Measurements from ENCODE around the gene BRAF.
A peak's percentile ranks its signal among the peaks of the same experiment; 100 is the strongest.
"Not testable (repeated sequence)": the region's sequence is repeated elsewhere in the genome, so short reads cannot be mapped to it uniquely, and the experiment has no call there.

BRAF gene

GRCh38 chr7:140841166-140841715, 83.5 kb downstream of the BRAF start:
- TF ChIP-seq, protein P1, sequence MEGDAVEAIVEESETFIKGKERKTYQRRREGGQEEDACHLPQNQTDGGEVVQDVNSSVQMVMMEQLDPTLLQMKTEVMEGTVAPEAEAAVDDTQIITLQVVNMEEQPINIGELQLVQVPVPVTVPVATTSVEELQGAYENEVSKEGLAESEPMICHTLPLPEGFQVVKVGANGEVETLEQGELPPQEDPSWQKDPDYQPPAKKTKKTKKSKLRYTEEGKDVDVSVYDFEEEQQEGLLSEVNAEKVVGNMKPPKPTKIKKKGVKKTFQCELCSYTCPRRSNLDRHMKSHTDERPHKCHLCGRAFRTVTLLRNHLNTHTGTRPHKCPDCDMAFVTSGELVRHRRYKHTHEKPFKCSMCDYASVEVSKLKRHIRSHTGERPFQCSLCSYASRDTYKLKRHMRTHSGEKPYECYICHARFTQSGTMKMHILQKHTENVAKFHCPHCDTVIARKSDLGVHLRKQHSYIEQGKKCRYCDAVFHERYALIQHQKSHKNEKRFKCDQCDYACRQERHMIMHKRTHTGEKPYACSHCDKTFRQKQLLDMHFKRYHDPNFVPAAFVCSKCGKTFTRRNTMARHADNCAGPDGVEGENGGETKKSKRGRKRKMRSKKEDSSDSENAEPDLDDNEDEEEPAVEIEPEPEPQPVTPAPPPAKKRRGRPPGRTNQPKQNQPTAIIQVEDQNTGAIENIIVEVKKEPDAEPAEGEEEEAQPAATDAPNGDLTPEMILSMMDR (IDR thresholded peaks at IDR 0.05; ENCODE audit: insufficient read depth, low read length, missing control alignments): no peak
- H3K4me3 ChIP-seq (ENCODE audit: low read depth, low read length): no peak overlapping the region
- ChIA-PET CTCF (interaction anchor here (0.6 kb wide), 1 partner anchor 8 kb away, joined by 3 read pairs; no protein-coding TSS in a partner anchor), POLR2A (no interaction called here)
- DNase-seq (ENCODE audit: low read depth, low spot score): no peak

DNA sequence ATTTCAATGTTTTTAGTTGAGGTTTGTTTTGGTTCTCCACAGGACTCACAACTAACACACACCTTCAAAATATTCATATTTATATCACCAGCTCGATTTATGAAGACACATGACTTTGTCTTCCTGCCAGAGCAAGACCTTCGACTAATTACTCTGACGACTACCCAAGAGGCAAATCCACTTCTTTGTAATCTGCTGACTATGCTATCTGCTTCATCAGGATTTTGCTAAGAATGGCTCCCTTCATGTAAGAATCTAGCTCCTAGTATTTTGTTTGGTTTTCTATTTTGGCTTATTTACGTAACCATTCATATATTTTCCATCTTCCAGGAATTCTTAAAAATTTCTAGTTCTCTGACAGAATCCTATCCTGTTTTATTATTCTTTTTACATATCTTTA, 93.0 kb downstream of the BRAF start:
- CTCF ChIA-PET: interaction anchor here (2.3 kb wide), 1 partner anchor 21 kb away, joined by 18 read pairs; no protein-coding TSS in a partner anchor
- no peak overlapping the region for H3K4me3 ChIP-seq (ENCODE audit: low read depth, low read length)
- DNase-seq (ENCODE audit: low read depth, low spot score): no peak
- POLR2A ChIA-PET: no interaction called here
- TF ChIP-seq, protein P1 (IDR thresholded peaks at IDR 0.05; ENCODE audit: insufficient read depth, low read length, missing control alignments): no peak

DNA sequence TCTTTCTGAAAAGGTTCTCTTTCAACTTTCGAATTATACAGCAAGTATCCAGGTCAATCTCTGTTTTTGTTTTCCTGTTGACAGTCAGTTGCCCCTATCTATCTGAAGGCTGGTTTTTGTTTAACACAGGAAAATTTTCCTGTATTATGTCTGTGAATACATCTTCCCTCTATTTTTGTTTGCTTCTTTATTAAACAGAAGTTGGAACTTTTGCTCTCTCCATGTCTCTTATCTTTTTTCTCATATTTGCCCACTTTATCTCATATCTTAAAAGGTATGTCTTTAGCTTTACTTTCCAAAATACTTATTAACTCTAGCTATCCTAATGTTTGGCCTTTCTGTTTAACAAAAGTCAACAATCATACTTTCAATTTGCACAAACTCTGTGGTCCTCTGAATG, 95.0 kb downstream of the BRAF start:
- POLR2A ChIA-PET: no interaction called here
- H3K4me3 ChIP-seq (ENCODE audit: low read depth, low read length): no peak overlapping the region
- CTCF ChIA-PET: interaction anchor here (1.2 to 2.4 kb wide), 2 partner anchors 8 to 19 kb away, joined by 3 to 18 read pairs; no protein-coding TSS in a partner anchor
- DNase-seq (ENCODE audit: low read depth, low spot score): no peak
- TF ChIP-seq, protein P1 (IDR thresholded peaks at IDR 0.05; ENCODE audit: insufficient read depth, low read length, missing control alignments): no peak

DNA sequence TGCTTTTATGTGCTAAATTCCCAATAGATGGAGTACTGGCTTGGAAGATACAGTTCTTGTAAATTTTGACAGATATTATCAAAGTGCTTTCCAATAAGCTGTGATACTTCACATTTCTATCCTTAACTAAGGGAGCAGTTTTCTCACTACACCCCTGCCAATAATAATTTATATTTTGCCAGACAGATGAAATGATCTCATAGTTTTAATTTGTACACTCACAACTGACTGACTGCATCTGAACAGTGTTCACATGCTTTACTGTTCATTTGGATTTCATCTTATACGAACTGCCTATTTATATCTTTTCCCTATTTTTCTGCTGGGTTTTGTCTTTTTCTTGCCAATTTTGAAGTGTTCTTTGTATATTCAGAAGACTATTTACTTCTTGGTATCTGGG, 96.0 kb downstream of the BRAF start:
- ChIA-PET POLR2A (no interaction called here), CTCF (interaction anchor here (0.6 to 2.4 kb wide), 3 partner anchors 9 to 38 kb away, joined by 3 to 18 read pairs (median 3); no protein-coding TSS in a partner anchor)
- no peak for DNase-seq (ENCODE audit: low read depth, low spot score)
- TF ChIP-seq, protein P1 (IDR thresholded peaks at IDR 0.05; ENCODE audit: insufficient read depth, low read length, missing control alignments): no peak
- no peak overlapping the region for H3K4me3 ChIP-seq (ENCODE audit: low read depth, low read length)

DNA sequence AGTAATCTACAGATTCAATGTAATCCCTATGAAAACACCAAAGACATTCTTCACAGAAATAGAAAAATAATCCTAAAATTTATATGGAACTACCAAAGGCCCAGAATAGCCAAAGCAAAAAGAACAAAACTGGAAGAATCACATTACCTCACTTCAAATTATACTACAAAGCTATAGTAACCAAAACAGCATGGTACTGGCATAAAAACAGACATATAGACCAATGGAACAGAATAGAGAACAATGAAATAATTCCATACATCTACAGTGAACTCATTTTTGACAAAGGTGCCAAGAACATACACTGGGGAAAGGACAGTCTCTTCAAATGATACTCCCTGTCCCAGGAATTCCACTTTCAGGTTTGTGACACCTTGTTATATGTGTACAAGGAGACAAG, 107.3 kb downstream of the BRAF start:
- DNase-seq (ENCODE audit: low read depth, low spot score); H3K4me3 ChIP-seq (ENCODE audit: low read depth, low read length): not testable (repeated sequence)
- CTCF ChIA-PET: interaction anchor here (1.7 kb wide), 1 partner anchor 14 kb away, joined by 3 read pairs; no protein-coding TSS in a partner anchor
- POLR2A ChIA-PET: interaction anchor here (0.7 kb wide), 1 partner anchor 183 kb away, joined by 3 read pairs; no protein-coding TSS in a partner anchor

- no peak overlapping the region for H3K4me3 ChIP-seq (ENCODE audit: low read depth, low read length)
- DNase-seq (ENCODE audit: low read depth, low spot score): peak; percentile 10
- TF ChIP-seq, protein P1 (IDR thresholded peaks at IDR 0.05; ENCODE audit: insufficient read depth, low read length, missing control alignments): peak; percentile 59
- CTCF ChIA-PET: interaction anchor here (0.7 to 6.9 kb wide), 49 partner anchors 8 to 841 kb away, joined by 3 to 124 read pairs (median 5); partner anchors contain the start of genes BRAF and MRPS33
- POLR2A ChIA-PET: no interaction called here
Observed at GRCh38 chr7:140810830-140811556, 113.7 kb downstream of the BRAF start.

Data from AG04449 (cell line).